Keratinocyte (primary cell): ENCODE measurements around the gene KRTAP10-12. TPM values are rescaled to one million over a fixed set of nuclear protein-coding genes. Genes with fewer than 3 reads are reported as not detected.

ENCODE experiments used
- DNase-seq: peaks from one replicate; pipeline ENCODE4 v3.0.0-alpha.2; 2011; ENCODE audit warnings: low read depth, missing footprints, low spot score
- FAIRE-seq: peaks from 2 replicates; lab custom pipeline; 2011; peaks lifted over from hg19 to GRCh38; lab: Jason Lieb, UNC
- H2AFZ ChIP-seq: 2 replicates; pipeline ENCODE4 v1.6.0; 2012; ENCODE audit warnings: low read length, control low read depth, inconsistent platforms; ENCODE audit not compliant: control insufficient read depth
- H3K27ac ChIP-seq: 2 replicates; pipeline ENCODE4 v1.5.1; 2011; ENCODE audit warnings: low read length; ENCODE audit not compliant: control insufficient read depth, insufficient read depth
- H3K27me3 ChIP-seq: 3 replicates; pipeline ENCODE4 v1.6.0; 2011; ENCODE audit warnings: low read length; ENCODE audit not compliant: control insufficient read depth, insufficient read depth; ENCODE audit errors: extremely low read depth
- H3K36me3 ChIP-seq, 2 experiments: 2 replicates in 1 of 2; 3 replicates in 1 of 2; pipeline ENCODE4 v1.5.1; 2011; ENCODE audit warnings: low read length in 2 of 2, mild to moderate bottlenecking in 1 of 2; ENCODE audit not compliant: control insufficient read depth in 2 of 2, insufficient read depth in 2 of 2; ENCODE audit errors: extremely low read depth in 1 of 2
- H3K4me1 ChIP-seq: 3 replicates; pipeline ENCODE4 v1.5.1; 2011; ENCODE audit warnings: low read length; ENCODE audit not compliant: control insufficient read depth, insufficient read depth; ENCODE audit errors: extremely low read depth
- H3K4me2 ChIP-seq: 3 replicates; pipeline ENCODE4 v1.6.0; 2011; ENCODE audit warnings: low read depth, low read length; ENCODE audit not compliant: control insufficient read depth, insufficient read depth; ENCODE audit errors: extremely low read depth
- H3K4me3 ChIP-seq, 3 experiments: fragments of 200-600 bp in 1 of 3; sonication (generic) in 1 of 3; 2 replicates in 2 of 3; 3 replicates in 1 of 3; pipeline ENCODE4 v1.5.1; 2011 to 2016; ENCODE audit warnings: low read length in 3 of 3, mild to moderate bottlenecking in 3 of 3, control low read depth in 2 of 3, inconsistent platforms in 1 of 3, low read depth in 1 of 3, mixed read lengths in 1 of 3, mixed run types in 1 of 3, moderate library complexity in 1 of 3; ENCODE audit not compliant: control insufficient read depth in 2 of 3, insufficient read depth in 2 of 3; ENCODE audit errors: extremely low read depth in 1 of 3
- H3K79me2 ChIP-seq: 2 replicates; pipeline ENCODE4 v1.6.0; 2012; ENCODE audit warnings: low read length; ENCODE audit not compliant: control insufficient read depth, insufficient read depth
- H3K9ac ChIP-seq: 3 replicates; pipeline ENCODE4 v1.6.0; 2011; ENCODE audit warnings: low read length; ENCODE audit not compliant: control insufficient read depth, insufficient read depth; ENCODE audit errors: extremely low read depth
- H3K9me1 ChIP-seq: 3 replicates; pipeline ENCODE4 v1.6.0; 2011; ENCODE audit warnings: low read length; ENCODE audit not compliant: control insufficient read depth, insufficient read depth; ENCODE audit errors: extremely low read depth
- H3K9me3 ChIP-seq: 2 replicates; pipeline ENCODE4 v1.5.1; 2012; ENCODE audit warnings: low read depth, low read length; ENCODE audit not compliant: control insufficient read depth
- H4K20me1 ChIP-seq: 3 replicates; pipeline ENCODE4 v1.6.0; 2011; ENCODE audit warnings: low read length; ENCODE audit not compliant: control insufficient read depth, insufficient read depth; ENCODE audit errors: extremely low read depth
- EZH2 ChIP-seq: IDR thresholded peaks from one replicate; pipeline ENCODE4 v1.6.1; 2012; ENCODE audit warnings: inconsistent platforms, mild to moderate bottlenecking, low read length, moderate library complexity
- dilution Hi-C: fragments of 300-500 bp; cut with MboI; formaldehyde crosslinking; loops from one replicate; pipeline ENCODE4 v1.7.0; 2020; ENCODE audit warnings: low sequenced_read_pairs; ENCODE audit not compliant: extremely low pct_ligation_motif_present
- polyA plus RNA-seq, 5 experiments: library from polyadenylated mRNA; depleted of rRNA in 3 of 5; stranded (reverse) in 3 of 5; stranded (forward) in 1 of 5; unstranded in 1 of 5; fragments of >200 nt; gene quantifications; 1 replicate in 1 of 5; 2 replicates in 3 of 5; 3 replicates in 1 of 5; pipeline versions ENCODE4 v1.2.1 to v1.2.3, GENCODE V29; 2011 to 2012; ENCODE audit warnings: missing spikeins in 2 of 5, low read depth in 1 of 5, low replicate concordance in 1 of 5
- TF ChIP-seq, protein P1 (sequence below), 3 experiments: IDR thresholded peaks in 1 of 3; conservative IDR thresholded peaks in 1 of 3; optimal IDR thresholded peaks in 1 of 3; 2 replicates in 2 of 3; 3 replicates in 1 of 3; pipeline versions ENCODE3 to v1.5.1; 2011; ENCODE audit warnings: low read length in 3 of 3, mild to moderate bottlenecking in 3 of 3, moderate library complexity in 2 of 3, control low read depth in 1 of 3, inconsistent platforms in 1 of 3; ENCODE audit not compliant: insufficient read depth in 2 of 3; ENCODE audit errors: extremely low read depth in 1 of 3

The KRTAP10-12 gene
- polyA plus RNA-seq, 1 donor (not counting 4 experiments of a cell fraction or from before 2014, with no cell fraction given), result not detected

DNA sequence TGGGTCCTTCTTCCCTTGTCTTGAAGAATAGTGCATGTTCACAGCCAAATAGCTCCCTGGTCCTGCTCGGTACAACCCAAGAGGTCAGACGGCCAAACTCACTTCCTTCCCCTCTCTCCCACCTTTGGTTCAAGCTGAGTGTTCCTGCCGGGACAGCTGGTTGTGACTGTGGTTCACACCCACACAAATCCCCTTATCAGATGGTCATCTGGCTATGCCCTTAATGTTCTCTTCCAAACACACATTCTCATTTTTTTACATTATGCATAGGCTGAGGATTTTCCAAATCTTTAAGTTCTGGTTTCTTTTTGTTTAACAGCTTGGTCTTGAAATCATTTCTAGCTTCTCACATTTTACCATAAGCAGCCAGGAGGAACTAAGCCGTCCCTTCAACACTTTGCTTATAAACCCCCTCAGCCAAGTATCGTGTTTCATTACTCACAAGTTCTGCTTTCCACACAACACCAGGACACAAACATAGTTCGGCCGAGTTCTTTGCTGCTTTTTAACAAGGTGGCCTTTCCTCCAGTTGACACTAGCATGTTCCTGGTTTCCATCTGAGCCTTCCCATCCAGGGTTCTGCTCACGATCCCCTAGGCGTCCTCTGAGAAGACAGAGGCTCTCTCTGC, 34.1 kb downstream of the KRTAP10-12 start:
- Histone ChIP-seq H3K79me2 (no peaks in the 10 kb centered on the region), H3K9me3 (no peaks in the 10 kb centered on the region), H4K20me1 (no peaks in the 10 kb centered on the region), H3K4me2 (no peak overlapping the region), H3K27me3 (peaks cover 9% of the 10 kb centered on the region), H3K27ac (no peak overlapping the region), H3K9me1 (no peaks in the 10 kb centered on the region), H3K4me1 (no peaks in the 10 kb centered on the region), H3K9ac (no peak overlapping the region), H3K4me3 (no peak overlapping the region), H2AFZ (no peak overlapping the region), H3K36me3 (no peaks in the 10 kb centered on the region)
- FAIRE-seq (no peak), DNase-seq (no peak)
- TF ChIP-seq EZH2, result no peak
- TF ChIP-seq, protein P1, sequence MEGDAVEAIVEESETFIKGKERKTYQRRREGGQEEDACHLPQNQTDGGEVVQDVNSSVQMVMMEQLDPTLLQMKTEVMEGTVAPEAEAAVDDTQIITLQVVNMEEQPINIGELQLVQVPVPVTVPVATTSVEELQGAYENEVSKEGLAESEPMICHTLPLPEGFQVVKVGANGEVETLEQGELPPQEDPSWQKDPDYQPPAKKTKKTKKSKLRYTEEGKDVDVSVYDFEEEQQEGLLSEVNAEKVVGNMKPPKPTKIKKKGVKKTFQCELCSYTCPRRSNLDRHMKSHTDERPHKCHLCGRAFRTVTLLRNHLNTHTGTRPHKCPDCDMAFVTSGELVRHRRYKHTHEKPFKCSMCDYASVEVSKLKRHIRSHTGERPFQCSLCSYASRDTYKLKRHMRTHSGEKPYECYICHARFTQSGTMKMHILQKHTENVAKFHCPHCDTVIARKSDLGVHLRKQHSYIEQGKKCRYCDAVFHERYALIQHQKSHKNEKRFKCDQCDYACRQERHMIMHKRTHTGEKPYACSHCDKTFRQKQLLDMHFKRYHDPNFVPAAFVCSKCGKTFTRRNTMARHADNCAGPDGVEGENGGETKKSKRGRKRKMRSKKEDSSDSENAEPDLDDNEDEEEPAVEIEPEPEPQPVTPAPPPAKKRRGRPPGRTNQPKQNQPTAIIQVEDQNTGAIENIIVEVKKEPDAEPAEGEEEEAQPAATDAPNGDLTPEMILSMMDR (optimal IDR thresholded peaks at IDR 0.05 in 1 of 3, IDR thresholded peaks at IDR 0.05 in 1 of 3, conservative IDR thresholded peaks at IDR 0.05 in 1 of 3; ENCODE audit: extremely low read depth in 1 of 3, insufficient read depth in 2 of 3, low read length in 3 of 3), result no peak
- dilution Hi-C loops, result loop anchor here (25.0 kb wide), 1 partner anchor 244 kb away; no protein-coding TSS in a partner anchor

- TF ChIP-seq EZH2, result no peak
- TF ChIP-seq, protein P1 (optimal IDR thresholded peaks at IDR 0.05 in 1 of 3, IDR thresholded peaks at IDR 0.05 in 1 of 3, conservative IDR thresholded peaks at IDR 0.05 in 1 of 3; ENCODE audit: extremely low read depth in 1 of 3, insufficient read depth in 2 of 3, low read length in 3 of 3), result no peak
- dilution Hi-C loops, result loop anchor here (25.0 kb wide), 1 partner anchor 245 kb away; no protein-coding TSS in a partner anchor
- Histone ChIP-seq H4K20me1 (no peaks in the 10 kb centered on the region), H3K4me1 (no peaks in the 10 kb centered on the region), H3K36me3 (no peaks in the 10 kb centered on the region), H3K9me3 (peaks cover 3% of the 10 kb centered on the region), H3K9me1 (no peaks in the 10 kb centered on the region), H3K9ac (no peak overlapping the region), H3K4me3 (no peak overlapping the region), H3K79me2 (no peaks in the 10 kb centered on the region), H3K4me2 (no peak overlapping the region), H2AFZ (no peak overlapping the region), H3K27me3 (peaks cover 3% of the 10 kb centered on the region), H3K27ac (no peak overlapping the region)
- FAIRE-seq (no peak), DNase-seq (no peak)
Measured at GRCh38 chr21:44732263-44732662, 35.3 kb downstream of the KRTAP10-12 start.
